ENCODE measurements around the gene TCEAL8.

- no peak for TF ChIP-seq CTCF (conservative IDR thresholded peaks at IDR 0.05 in 1 of 2, IDR thresholded peaks at IDR 0.05 in 1 of 2; ENCODE audit: extremely low read depth in 1 of 2, insufficient read depth in 1 of 2, low read depth in 1 of 2, low read length in 2 of 2)
- TF ChIP-seq EZH2 (IDR thresholded peaks at IDR 0.05; ENCODE audit: borderline replicate concordance, low read length) = no peak
These were observed 18.7 kb downstream of the TCEAL8 start for GRCh38 chrX:103236296-103236695.

Measured in mammary epithelial cell (primary cell).